DLD1 (cell line): ENCODE measurements around the gene AUTS2.

Source experiments
- in situ Hi-C: cut with HindIII; loops from 2 replicates; pipeline ENCODE4 v1.10.0; 2017; ENCODE audit warnings: low sequenced_read_pairs

AUTS2 gene

GRCh38 chr7:69959789-69960499 is 361.7 kb downstream of the AUTS2 start:
- in situ Hi-C loops, result no loop called here

- in situ Hi-C loops, result no loop called here
Measured at GRCh38 chr7:69961436-69961835, 363.2 kb downstream of the AUTS2 start.

- in situ Hi-C loops, result no loop called here
Measured at GRCh38 chr7:69962186-69963065, 364.2 kb downstream of the AUTS2 start.

- in situ Hi-C loops, result no loop called here
Measured at GRCh38 chr7:69963393-69963792, 365.1 kb downstream of the AUTS2 start.

- in situ Hi-C loops, result no loop called here
Measured at GRCh38 chr7:69966766-69967591, 368.7 kb downstream of the AUTS2 start.

GRCh38 chr7:69967689-69968450 is 369.6 kb downstream of the AUTS2 start:
- in situ Hi-C loops, result no loop called here

- in situ Hi-C loops, result no loop called here
Measured at GRCh38 chr7:69968969-69969556, 370.8 kb downstream of the AUTS2 start.

- in situ Hi-C loops, result no loop called here
Measured at GRCh38 chr7:69981646-69982045, 383.4 kb downstream of the AUTS2 start.

- in situ Hi-C loops, result no loop called here
Measured at GRCh38 chr7:69982197-69982596, 383.9 kb downstream of the AUTS2 start.

- in situ Hi-C loops, result no loop called here
Measured at GRCh38 chr7:69989551-69989950, 391.3 kb downstream of the AUTS2 start.

- in situ Hi-C loops, result no loop called here
Measured at GRCh38 chr7:69992938-69993337, 394.7 kb downstream of the AUTS2 start.

GRCh38 chr7:69994218-69994617 is 395.9 kb downstream of the AUTS2 start:
- in situ Hi-C loops, result no loop called here

GRCh38 chr7:69994886-69995542 is 396.7 kb downstream of the AUTS2 start:
- in situ Hi-C loops, result no loop called here

- in situ Hi-C loops, result no loop called here
Measured at GRCh38 chr7:69996121-69996520, 397.8 kb downstream of the AUTS2 start.

GRCh38 chr7:70000737-70001348 is 402.6 kb downstream of the AUTS2 start:
- in situ Hi-C loops, result no loop called here

- in situ Hi-C loops, result no loop called here
Measured at GRCh38 chr7:70005480-70005879, 407.2 kb downstream of the AUTS2 start.

- in situ Hi-C loops, result no loop called here
Measured at GRCh38 chr7:70005891-70006260, 407.6 kb downstream of the AUTS2 start.

GRCh38 chr7:70006261-70006920 is 408.1 kb downstream of the AUTS2 start:
- in situ Hi-C loops, result no loop called here

- in situ Hi-C loops, result no loop called here
Measured at GRCh38 chr7:70008466-70008865, 410.2 kb downstream of the AUTS2 start.
